Ovary (tissue), 3 donors: ENCODE results near the gene PRF1.

Source experiments
- EP300 ChIP-seq: sonication (generic); formaldehyde crosslinking; IDR thresholded peaks from one replicate; pipeline ENCODE4 v1.6.1; 2017; ENCODE audit warnings: antibody characterized with exemption
- POLR2A ChIP-seq: fragments of 450-650 bp; IDR thresholded peaks from one replicate; pipeline ENCODE4 v1.6.1; 2017; ENCODE audit warnings: antibody characterized with exemption, mild to moderate bottlenecking, moderate library complexity
- TF ChIP-seq, protein P1 (sequence below), 3 donors: fragments of 450-650 bp in 2 of 3; fragments of 200-600 bp in 1 of 3; IDR thresholded peaks; one replicate each; pipeline versions ENCODE4 v1.5.1 to v1.8.0; 2016 to 2022; ENCODE audit warnings: antibody characterized with exemption in 3 of 3, mild to moderate bottlenecking in 1 of 3
- donor health status: DM: no; HTN: no; CAD: no.

DNA sequence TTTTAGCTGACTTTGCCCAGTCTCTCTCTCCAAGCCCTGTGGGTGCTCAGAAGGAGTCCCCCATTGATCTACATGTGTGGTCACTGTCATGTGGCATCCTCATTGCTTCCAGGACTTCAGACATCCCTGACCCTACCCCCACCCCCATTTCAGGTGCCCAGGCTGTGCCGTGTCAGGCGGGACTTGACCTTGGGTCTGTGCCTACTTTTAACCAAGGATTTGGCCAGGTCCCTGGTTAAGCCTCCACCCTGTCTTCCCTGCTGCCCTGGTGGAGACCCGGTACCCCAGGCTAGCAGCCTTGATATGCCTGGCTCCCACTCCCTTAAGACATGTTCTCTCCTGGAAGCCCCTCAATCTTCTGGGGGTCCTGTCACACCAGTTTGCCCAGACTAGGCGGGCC lies 31.3 kb downstream of the PRF1 start:
- TF ChIP-seq POLR2A (no peak), EP300 (no peak)
- TF ChIP-seq, protein P1, sequence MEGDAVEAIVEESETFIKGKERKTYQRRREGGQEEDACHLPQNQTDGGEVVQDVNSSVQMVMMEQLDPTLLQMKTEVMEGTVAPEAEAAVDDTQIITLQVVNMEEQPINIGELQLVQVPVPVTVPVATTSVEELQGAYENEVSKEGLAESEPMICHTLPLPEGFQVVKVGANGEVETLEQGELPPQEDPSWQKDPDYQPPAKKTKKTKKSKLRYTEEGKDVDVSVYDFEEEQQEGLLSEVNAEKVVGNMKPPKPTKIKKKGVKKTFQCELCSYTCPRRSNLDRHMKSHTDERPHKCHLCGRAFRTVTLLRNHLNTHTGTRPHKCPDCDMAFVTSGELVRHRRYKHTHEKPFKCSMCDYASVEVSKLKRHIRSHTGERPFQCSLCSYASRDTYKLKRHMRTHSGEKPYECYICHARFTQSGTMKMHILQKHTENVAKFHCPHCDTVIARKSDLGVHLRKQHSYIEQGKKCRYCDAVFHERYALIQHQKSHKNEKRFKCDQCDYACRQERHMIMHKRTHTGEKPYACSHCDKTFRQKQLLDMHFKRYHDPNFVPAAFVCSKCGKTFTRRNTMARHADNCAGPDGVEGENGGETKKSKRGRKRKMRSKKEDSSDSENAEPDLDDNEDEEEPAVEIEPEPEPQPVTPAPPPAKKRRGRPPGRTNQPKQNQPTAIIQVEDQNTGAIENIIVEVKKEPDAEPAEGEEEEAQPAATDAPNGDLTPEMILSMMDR (IDR thresholded peaks at IDR 0.05) = no peak
